HepG2 (cell line): ENCODE data around the gene MRPL20. TPM values are rescaled to one million over a fixed set of nuclear protein-coding genes. Genes with fewer than 3 reads are reported as not detected.
A peak's percentile ranks its signal among the peaks of the same experiment; 100 is the strongest.

Source experiments
- ATAC-seq: fragments of 200-7000 bp; cut with Tn5 transposase; 3 replicates; pipeline ENCODE4 v1.9.1; 2020; ENCODE audit warnings: mild to moderate bottlenecking, moderate library complexity
- BruUV-seq: library from RNA; stranded (reverse); fragments of 400-500 nt; replicated peaks from 2 replicates; lab custom pipeline; 2021; lab: Mats Ljungman, UMichigan
- CTCF ChIA-PET: fragments of 300-600 bp; formaldehyde crosslinking; extraction: SDS; loops from one replicate; lab custom pipeline; 2021; ENCODE audit warnings: low total read pairs, inconsistent platforms, low intra/inter-chr PET ratio; lab: Yijun Ruan, JAX
- POLR2A ChIA-PET: fragments of 350-600 bp; sonication (Branson Sonifier 250); formaldehyde crosslinking; loops from one replicate; lab custom pipeline; 2020; ENCODE audit warnings: antibody characterized with exemption, inconsistent platforms; lab: Yijun Ruan, JAX
- DNase-seq: peaks from one replicate; pipeline ENCODE4 v3.0.0-alpha.2; 2015; ENCODE audit warnings: low spot score
- FAIRE-seq: peaks from 3 replicates; lab custom pipeline; 2011; peaks lifted over from hg19 to GRCh38; lab: Jason Lieb, UNC
- H2AFZ ChIP-seq: one replicate; pipeline ENCODE4 v1.6.1; 2011; ENCODE audit warnings: low read length, inconsistent platforms
- H3K27ac ChIP-seq: fragments of 300-600 bp; 3 replicates; pipeline ENCODE4 v1.8.0; 2011; ENCODE audit warnings: mixed run types, mild to moderate bottlenecking, mixed read lengths, low read length, inconsistent platforms; ENCODE audit not compliant: insufficient read depth; ENCODE audit errors: extremely low read length
- H3K27me3 ChIP-seq, 2 experiments: fragments of 200-600 bp in 1 of 2; 2 replicates in 1 of 2; 3 replicates in 1 of 2; pipeline versions ENCODE4 v1.6.0 to v1.8.0; 2011; ENCODE audit warnings: low read length in 2 of 2, mild to moderate bottlenecking in 2 of 2, moderate library complexity in 2 of 2, inconsistent platforms in 1 of 2; ENCODE audit not compliant: insufficient read depth in 2 of 2, control insufficient read depth in 1 of 2
- H3K36me3 ChIP-seq, 2 experiments: fragments of 200-600 bp in 1 of 2; replicated peaks in 1 of 2; 2 replicates in 1 of 2; 3 replicates in 1 of 2; pipeline versions ENCODE4 v1.5.1 to v1.8.0; 2011; ENCODE audit warnings: low read length in 2 of 2, inconsistent platforms in 1 of 2; ENCODE audit not compliant: insufficient read depth in 2 of 2, control insufficient read depth in 1 of 2
- H3K4me1 ChIP-seq: 2 replicates; pipeline ENCODE4 v1.5.1; 2012; ENCODE audit warnings: low read length, inconsistent platforms; ENCODE audit not compliant: insufficient read depth
- H3K4me2 ChIP-seq: 2 replicates; pipeline ENCODE4 v1.6.0; 2011; ENCODE audit warnings: low read depth, low read length, inconsistent platforms
- H3K4me3 ChIP-seq, 3 experiments: fragments of 200-600 bp in 1 of 3; sonication (generic), shearing (Covaris generic) in 1 of 3; replicated peaks in 1 of 3; 2 replicates each; pipeline ENCODE4 v1.5.1; 2011 to 2016; ENCODE audit warnings: low read length in 3 of 3, inconsistent platforms in 2 of 3, low read depth in 2 of 3, mild to moderate bottlenecking in 2 of 3, control low read depth in 1 of 3, mixed read lengths in 1 of 3; ENCODE audit not compliant: insufficient read depth in 1 of 3
- H3K79me2 ChIP-seq: one replicate; pipeline ENCODE4 v1.6.1; 2011; ENCODE audit warnings: low read length, inconsistent platforms; ENCODE audit not compliant: insufficient read depth
- H3K9ac ChIP-seq: 2 replicates; pipeline ENCODE4 v1.6.0; 2011; ENCODE audit warnings: mild to moderate bottlenecking, low read depth, low read length, inconsistent platforms; ENCODE audit not compliant: insufficient read depth
- H3K9me3 ChIP-seq: 2 replicates; pipeline ENCODE4 v1.5.1; 2012; ENCODE audit warnings: mild to moderate bottlenecking, low read length
- H4K20me1 ChIP-seq: 2 replicates; pipeline ENCODE4 v1.6.0; 2011; ENCODE audit warnings: inconsistent platforms, mild to moderate bottlenecking, low read length, moderate library complexity; ENCODE audit not compliant: insufficient read depth
- ATRX ChIP-seq: sonication (generic); formaldehyde crosslinking; IDR thresholded peaks from 2 replicates; pipeline ENCODE4 v1.4.0; 2020; ENCODE audit warnings: missing genetic modification reagents, borderline replicate concordance
- CBFB ChIP-seq: sonication (generic); formaldehyde crosslinking; IDR thresholded peaks from 2 replicates; pipeline ENCODE4 v1.4.0; 2020; ENCODE audit warnings: missing genetic modification reagents
- MXD4 ChIP-seq: IDR thresholded peaks from 2 replicates; pipeline ENCODE4 v1.6.1; 2016; ENCODE audit warnings: mild to moderate bottlenecking, missing biosample characterization, missing genetic modification reagents
- NCOA1 ChIP-seq: sonication (generic); formaldehyde crosslinking; IDR thresholded peaks from 2 replicates; pipeline ENCODE4 v1.9.0; 2021; ENCODE audit warnings: missing genetic modification reagents
- NR2C2 ChIP-seq: sonication (generic); formaldehyde crosslinking; IDR thresholded peaks from 2 replicates; pipeline ENCODE4 v1.4.0; 2020; ENCODE audit warnings: missing genetic modification reagents, mild to moderate bottlenecking, moderate library complexity, borderline replicate concordance
- TRIM24 ChIP-seq: sonication (generic); formaldehyde crosslinking; IDR thresholded peaks from 2 replicates; pipeline ENCODE4 v1.8.0; 2022; ENCODE audit warnings: mild to moderate bottlenecking, missing genetic modification reagents
- XBP1 ChIP-seq: sonication (generic); formaldehyde crosslinking; IDR thresholded peaks from 2 replicates; pipeline ENCODE4 v1.5.0; 2020; ENCODE audit warnings: missing genetic modification reagents
- ZNF432 ChIP-seq: sonication (generic); formaldehyde crosslinking; IDR thresholded peaks from 2 replicates; pipeline ENCODE4 v1.5.0; 2020; ENCODE audit warnings: missing genetic modification reagents, mild to moderate bottlenecking, borderline replicate concordance
- ZNF460 ChIP-seq: sonication (generic); formaldehyde crosslinking; IDR thresholded peaks from 2 replicates; pipeline ENCODE4 v1.5.1; 2020; ENCODE audit warnings: missing genetic modification reagents, mild to moderate bottlenecking, borderline replicate concordance
- ZNF547 ChIP-seq: sonication (generic); formaldehyde crosslinking; IDR thresholded peaks from 2 replicates; pipeline ENCODE4 v1.5.1; 2020; ENCODE audit warnings: mild to moderate bottlenecking, missing genetic modification reagents
- ZSCAN21 ChIP-seq: sonication (generic); formaldehyde crosslinking; IDR thresholded peaks from 2 replicates; pipeline ENCODE4 v1.8.0; 2022; ENCODE audit warnings: mild to moderate bottlenecking, missing genetic modification reagents, moderate library complexity, borderline replicate concordance
- ZSCAN29 ChIP-seq: sonication (generic); formaldehyde crosslinking; conservative IDR thresholded peaks from 2 replicates; pipeline ENCODE4 v1.4.0; 2020; ENCODE audit warnings: mild to moderate bottlenecking, missing genetic modification reagents
- ZSCAN30 ChIP-seq: sonication (generic); formaldehyde crosslinking; IDR thresholded peaks from 2 replicates; pipeline ENCODE4 v1.5.0; 2020; ENCODE audit warnings: mild to moderate bottlenecking, missing genetic modification reagents
- WGBS: methylation state at CpG from one replicate; pipeline ENCODE4 v1.1.6; 2017; ENCODE audit warnings: low lambda C conversion rate; 5-methylcytosine and 5-hydroxymethylcytosine counted together
- in situ Hi-C: cut with HindIII; loops from 2 replicates; pipeline ENCODE4 v1.10.0; 2017; ENCODE audit warnings: low pct_unique_long_range_greater_than_20kb; ENCODE audit not compliant: extremely low pct_ligation_motif_present
- intact Hi-C: fragments of 100-400 bp; cut with micrococcal nuclease; formaldehyde crosslinking; loops from one replicate; pipeline ENCODE4 v1.10.0; 2022; ENCODE audit not compliant: unreplicated experiment
- polyA plus RNA-seq, 8 experiments: library from polyadenylated mRNA; depleted of rRNA in 3 of 8; stranded (reverse) in 7 of 8; unstranded in 1 of 8; fragments of >200 nt; fragmentation: Illumina TruSeq in 4 of 8; extraction: Trizol in 4 of 8; gene quantifications; 2 replicates each; pipeline versions ENCODE4 v1.2.1 to v1.2.3, GENCODE V29; 2011 to 2016; ENCODE audit warnings: low read depth in 4 of 8, missing spikeins in 1 of 8, mixed read lengths in 1 of 8; ENCODE audit not compliant: insufficient read depth in 1 of 8
- total RNA-seq, 5 experiments: library from RNA; depleted of rRNA; stranded (reverse); fragments of >200 nt; fragmentation: Illumina TruSeq; extraction: Trizol; gene quantifications; 2 replicates each; pipeline ENCODE4 v1.2.3, GENCODE V29; 2016; ENCODE audit warnings: low read depth in 1 of 5

The MRPL20 gene
- total and polyA plus RNA-seq, 2 of the 13 experiments (the other 11 are each of a cell fraction or from before 2014, with no cell fraction given): 59.2 to 127 TPM

DNA sequence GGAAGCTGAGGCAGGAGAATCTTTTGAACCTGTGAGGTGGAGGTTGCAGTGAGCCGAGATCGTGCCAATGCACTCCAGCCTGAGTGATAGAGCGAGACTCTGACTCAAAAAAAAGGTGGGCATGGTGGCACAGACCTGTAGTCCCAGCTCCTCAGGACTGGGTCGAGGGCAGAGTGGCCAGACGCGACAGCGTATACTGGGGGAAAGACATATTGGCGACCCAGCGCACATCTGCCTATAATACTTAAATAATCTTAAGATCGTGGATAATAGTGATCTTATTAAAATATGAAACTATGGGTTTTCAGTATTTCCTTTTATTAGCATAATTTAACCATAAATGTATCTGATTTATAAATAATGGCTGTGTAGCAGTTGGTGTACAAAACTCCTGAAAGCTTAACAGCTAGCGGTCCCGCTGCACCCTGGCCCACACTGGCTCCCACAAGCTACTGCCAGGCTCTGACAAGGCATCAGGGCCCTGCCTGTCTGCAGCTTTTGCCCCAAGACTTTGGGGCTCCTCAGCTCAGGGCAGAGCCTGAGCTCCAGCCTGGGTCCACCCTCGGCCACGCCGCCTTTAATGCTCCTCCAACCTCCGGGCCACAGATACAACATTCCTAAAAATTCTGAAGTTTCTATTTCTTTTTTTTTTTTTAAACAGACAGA, 29.4 kb downstream of the MRPL20 start (continued):
- no peak for TF ChIP-seq TRIM24
- TF ChIP-seq ATRX (CRISPR knock-in tag): no peak
- TF ChIP-seq NCOA1 (CRISPR knock-in tag): no peak
- no peak for TF ChIP-seq ZSCAN29 (CRISPR knock-in tag)
- no peak for TF ChIP-seq CBFB (CRISPR knock-in tag)
- TF ChIP-seq ZNF547 (CRISPR knock-in tag): no peak
- TF ChIP-seq ZNF432: no peak
- TF ChIP-seq XBP1 (CRISPR knock-in tag): no peak
- TF ChIP-seq NR2C2 (CRISPR knock-in tag): no peak
- TF ChIP-seq, all 625 proteins: peak for 0

DNA sequence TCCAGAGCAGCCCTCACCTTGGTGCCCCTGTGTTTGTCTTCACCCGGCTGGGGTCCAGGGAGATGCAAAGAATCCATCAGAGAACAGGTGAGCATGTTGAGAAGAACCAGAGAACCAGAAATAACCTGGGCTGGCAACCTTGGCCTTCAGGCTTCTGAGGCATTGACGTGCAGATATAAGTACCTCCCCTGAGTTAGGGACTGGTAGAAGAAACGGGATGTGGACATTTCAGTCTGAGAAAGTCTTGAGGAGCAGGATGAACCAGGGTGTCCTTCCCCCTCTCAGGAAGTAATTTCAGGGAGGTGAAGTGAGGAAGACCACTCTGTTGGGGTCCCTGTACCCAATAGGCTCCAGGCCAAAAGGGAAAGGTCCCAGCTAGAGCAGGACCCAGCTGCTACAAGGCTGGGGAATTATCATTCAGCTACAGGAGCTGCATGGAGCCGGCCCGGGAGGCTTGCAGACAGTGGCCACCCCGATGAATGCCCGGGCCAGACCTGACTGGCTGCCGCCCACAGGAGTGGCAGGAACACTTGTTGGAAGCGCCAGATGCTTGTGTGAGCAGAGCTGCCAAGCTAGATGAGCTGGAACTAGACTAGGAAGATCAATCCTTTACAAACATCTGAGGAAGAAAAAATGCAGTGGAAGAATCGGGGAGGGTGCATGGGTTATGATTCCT, 30.4 kb downstream of the MRPL20 start:
- POLR2A ChIA-PET: interaction anchor here (0.7 to 3.2 kb wide), 11 partner anchors 12 to 62 kb away, joined by 3 to 35 read pairs (median 15); partner anchors contain the start of genes CCNL2, DVL1 and MRPL20
- no TSS peak for BruUV-seq
- TF ChIP-seq ZSCAN21 (CRISPR knock-in tag) (0 out of 2 replicates have a peak, but pooled peaks have one; percentile 17), ZNF460 (no peak), MXD4 (CRISPR knock-in tag) (no peak), ZSCAN30 (no peak)

More for the DNA sequence above, 30.4 kb downstream of the MRPL20 start:
- in situ Hi-C loops (no loop called here), intact Hi-C loops (loop anchor here (2.0 kb wide), 1 partner anchor 22 kb away; the partner anchor contains the start of gene CCNL2)
- Histone ChIP-seq H3K27me3 (no peaks in the 10 kb centered on the region; a peak in 1 of 5 replicates), H4K20me1 (no peaks in the 10 kb centered on the region), H3K27ac (peak overlapping the region; percentile 79), H3K4me3 (peak overlapping the region; percentile 70 to 79 (median 74); a peak in 5 of 6 replicates), H3K9ac (peak overlapping the region; percentile 98), H3K79me2 (peaks cover 19% of the 10 kb centered on the region), H2AFZ (no peak overlapping the region), H3K4me1 (peaks cover 33% of the 10 kb centered on the region), H3K36me3 (peaks cover 0 to 2% of the 10 kb centered on the region in 2 experiments; a peak in 1 of 5 replicates), H3K9me3 (no peaks in the 10 kb centered on the region), H3K4me2 (peak overlapping the region; percentile 100)
- 68% methylated on average over 10 of the region's 10 CpGs for WGBS
- CTCF ChIA-PET: no interaction called here
- no peak for DNase-seq
- no peak for ATAC-seq
- FAIRE-seq: no peak
